Stimulated activated CD8-positive, alpha-beta memory T cell treated with anti-CD3 and anti-CD28 coated beads, Interleukin-15, amount 100 ng/mL, for 4 hours (primary cell): ENCODE data around the gene MIDN.
"Not testable (repeated sequence)": the region's sequence is repeated elsewhere in the genome, so short reads cannot be mapped to it uniquely, and the experiment has no call there.

Experiments
- DNase-seq, 2 donors: peaks; one replicate each; pipeline ENCODE4 v3.0.0-alpha.2; 2020; ENCODE audit warnings: low read depth in 2 of 2

The MIDN gene

GRCh38 chr19:1245494-1246264, 2.7 kb upstream of the MIDN start:
- DNase-seq, result no peak

DNA sequence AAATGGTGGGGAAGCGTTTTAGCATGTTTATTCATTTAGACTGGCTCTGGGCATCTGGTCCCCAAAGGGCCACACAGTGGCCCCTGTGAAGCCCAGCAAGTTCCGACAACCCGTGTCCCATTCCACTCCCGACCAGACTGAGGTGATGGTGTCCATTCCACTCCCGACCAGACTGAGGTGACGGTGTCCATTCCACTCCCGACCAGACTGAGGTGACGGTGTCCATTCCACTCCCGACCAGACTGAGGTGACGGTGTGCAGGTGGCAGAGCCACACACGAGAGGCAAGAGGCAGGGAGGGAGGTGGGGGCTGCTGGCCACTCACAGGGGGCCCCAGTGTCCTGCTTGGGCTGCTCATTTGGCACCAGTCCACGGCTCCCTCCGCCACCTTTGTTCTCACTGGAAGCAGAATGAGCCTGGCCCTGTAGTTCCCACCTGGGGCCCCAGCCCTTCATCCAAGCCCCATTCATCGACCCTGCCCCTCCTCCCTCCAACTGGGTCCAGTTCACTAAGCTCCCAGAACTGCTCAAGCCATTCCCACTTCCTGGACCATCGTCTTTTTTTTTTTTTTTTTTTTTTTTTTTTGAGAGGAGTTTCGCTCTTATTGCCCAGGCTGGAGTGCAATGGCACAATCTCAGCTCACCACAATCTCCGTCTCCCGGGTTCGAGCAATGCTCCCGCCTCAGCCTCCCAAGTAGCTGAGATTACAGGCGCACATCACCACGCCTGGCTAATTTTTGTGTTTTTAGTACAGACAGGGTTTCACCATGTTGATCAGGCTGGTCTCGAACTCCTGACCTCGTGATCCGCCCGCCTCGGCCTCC, 1.9 kb upstream of the MIDN start:
- DNase-seq, result not testable (repeated sequence)

- no peak for DNase-seq
Measured at GRCh38 chr19:1247748-1248138, 640 bp upstream of the MIDN start.

DNA sequence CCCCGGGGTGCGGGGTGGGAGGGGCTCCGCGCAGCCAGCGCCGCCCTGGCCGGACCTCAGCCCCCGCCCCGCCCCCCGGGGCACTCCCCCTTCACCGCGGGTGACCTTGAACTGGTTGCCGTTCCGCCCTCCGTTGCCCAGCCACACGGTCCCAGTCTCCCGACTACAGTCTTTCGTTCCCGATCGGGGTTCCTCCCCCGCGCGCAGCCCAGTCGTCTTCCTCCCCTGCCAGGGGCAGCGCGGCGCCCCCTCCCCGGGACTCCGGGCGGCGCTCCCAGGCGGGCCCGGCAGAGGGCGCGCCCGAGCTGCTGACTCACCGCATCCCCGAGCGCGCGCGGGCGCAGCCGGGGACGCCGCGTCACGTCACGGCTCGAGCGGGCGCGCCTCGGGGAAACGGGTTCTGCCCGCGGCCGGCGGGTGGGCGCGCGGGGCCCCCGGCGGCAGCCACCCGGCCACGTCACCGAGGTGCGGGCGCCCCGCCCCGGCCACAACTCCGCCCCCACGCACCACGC, 459 bp downstream of the MIDN start:
- peak; percentile 68 to 82 for DNase-seq

DNA sequence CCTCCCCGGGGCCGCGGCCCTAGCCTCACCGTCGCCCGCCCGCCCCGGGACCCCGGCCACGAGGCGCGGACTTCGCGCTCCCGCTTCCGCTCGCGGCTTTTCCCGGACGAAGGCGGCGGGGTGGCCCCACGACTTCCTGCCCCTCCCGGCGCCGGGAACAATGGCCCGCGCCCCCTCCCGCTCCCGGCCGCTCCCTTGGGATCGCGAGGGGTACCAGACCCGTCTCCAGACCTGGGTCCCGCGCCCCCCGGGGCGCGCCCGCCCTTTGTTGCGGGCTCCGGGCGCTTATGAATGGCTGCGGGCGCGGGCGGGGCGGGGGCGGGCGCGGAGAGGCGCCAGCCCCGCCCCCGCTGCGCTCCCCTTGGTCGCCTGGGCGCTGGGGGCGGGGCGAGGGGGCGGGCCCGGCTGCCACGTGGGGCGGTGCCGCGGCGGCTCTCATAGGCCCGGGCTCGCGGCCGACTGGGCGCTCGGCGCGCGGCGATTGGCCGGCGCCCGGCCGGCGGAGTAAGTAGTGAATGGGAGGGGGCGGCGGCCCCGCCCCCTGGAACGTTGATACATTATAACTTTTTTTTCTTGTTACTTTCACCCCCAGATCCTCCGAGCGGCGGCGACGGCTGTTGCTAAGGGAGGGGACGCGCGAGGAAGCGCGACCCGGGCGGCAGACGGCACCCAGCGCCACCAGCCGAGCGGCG, 1.1 kb downstream of the MIDN start:
- peak; percentile 87 to 93 for DNase-seq

DNA sequence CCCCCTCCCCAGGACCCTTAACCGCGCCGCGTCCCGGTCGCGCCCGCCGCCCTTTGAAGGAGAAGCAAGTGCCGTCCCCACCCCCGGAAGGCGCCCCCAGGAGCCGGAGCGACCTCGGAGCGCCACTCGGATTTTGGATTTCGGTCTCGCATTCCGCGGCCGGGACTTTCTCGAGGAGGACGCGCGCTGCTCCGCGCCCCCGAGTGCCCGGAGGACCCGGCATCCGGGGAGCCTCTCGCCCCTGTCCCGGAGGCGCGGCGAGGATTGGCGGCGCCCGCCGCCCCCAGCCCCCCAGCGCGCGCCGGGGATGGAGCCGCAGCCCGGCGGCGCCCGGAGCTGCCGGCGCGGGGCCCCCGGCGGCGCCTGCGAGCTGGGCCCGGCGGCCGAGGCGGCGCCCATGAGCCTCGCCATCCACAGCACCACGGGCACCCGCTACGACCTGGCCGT, 1.6 kb downstream of the MIDN start:
- no peak for DNase-seq

DNA sequence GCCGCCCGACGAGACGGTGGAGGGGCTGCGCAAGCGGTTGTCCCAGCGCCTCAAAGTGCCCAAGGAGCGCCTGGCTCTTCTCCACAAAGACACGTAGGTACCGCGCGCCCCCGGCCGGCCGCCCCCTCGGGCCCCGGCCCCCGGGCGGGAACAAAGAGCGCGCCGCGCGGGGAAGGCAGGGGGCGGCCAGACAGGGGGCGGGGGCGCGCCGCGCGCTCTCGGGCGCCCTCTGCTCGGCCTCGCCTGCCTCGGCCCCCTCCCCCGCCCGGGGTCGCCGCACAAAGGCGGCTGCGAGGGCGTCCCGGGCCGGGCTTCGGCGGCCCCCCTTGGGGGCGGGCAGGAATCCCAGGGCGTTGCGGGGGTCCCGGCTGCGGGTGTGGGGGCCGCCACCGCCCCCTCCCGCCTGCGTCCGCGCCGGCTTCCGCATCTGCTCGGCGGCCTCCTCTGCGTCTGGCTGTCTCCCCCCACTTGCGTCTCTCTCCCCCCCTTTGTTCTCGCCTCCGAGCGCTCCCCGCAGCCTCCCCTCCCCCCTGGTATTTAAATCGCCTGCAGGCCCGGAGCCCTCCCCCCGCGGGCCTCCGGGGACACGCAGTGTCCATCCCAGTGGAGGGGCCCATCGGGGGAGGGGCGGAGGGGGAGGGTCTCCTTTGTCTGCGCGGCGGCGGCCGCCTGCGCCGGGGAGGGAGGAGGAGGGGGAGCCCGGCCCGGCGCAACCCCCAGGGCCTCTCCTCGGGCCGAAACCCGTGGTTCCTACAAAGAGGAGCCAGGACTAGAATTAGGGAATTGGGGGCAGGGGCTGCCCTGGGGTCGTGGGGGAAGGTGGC, 2.3 kb downstream of the MIDN start:
- no peak for DNase-seq

GRCh38 chr19:1251330-1252220, 3.2 kb downstream of the MIDN start:
- no peak for DNase-seq

DNA sequence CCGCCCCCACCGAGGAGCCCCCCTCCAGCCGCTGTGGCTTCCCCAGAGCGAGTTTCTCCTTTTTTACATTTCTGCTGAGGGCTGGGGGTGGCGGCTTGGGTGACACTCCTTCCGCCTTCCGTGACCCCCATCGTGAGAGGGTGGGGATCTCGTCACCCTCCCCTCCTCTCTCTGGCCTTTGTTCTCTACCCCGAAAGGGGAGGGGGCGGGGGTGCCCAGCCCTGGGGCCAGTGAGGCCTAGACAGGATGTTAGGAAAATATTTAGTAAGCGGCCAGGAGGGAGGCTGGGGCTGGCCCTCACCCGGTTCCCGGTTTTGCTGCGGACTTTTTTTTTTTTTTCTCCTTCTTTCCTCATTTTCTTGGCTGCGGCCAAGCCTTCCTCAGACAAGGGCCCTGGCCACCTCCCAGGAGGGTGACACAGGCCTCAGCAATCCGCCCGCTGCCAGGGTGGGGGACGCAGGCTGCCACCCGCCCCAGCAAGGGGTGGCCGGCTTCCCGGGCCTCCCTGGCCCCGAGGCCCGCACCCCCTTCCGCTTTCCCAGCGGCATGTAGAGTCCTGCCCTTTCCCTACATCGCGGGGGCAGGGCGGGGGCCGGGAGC, 3.9 kb downstream of the MIDN start:
- no peak for DNase-seq

DNA sequence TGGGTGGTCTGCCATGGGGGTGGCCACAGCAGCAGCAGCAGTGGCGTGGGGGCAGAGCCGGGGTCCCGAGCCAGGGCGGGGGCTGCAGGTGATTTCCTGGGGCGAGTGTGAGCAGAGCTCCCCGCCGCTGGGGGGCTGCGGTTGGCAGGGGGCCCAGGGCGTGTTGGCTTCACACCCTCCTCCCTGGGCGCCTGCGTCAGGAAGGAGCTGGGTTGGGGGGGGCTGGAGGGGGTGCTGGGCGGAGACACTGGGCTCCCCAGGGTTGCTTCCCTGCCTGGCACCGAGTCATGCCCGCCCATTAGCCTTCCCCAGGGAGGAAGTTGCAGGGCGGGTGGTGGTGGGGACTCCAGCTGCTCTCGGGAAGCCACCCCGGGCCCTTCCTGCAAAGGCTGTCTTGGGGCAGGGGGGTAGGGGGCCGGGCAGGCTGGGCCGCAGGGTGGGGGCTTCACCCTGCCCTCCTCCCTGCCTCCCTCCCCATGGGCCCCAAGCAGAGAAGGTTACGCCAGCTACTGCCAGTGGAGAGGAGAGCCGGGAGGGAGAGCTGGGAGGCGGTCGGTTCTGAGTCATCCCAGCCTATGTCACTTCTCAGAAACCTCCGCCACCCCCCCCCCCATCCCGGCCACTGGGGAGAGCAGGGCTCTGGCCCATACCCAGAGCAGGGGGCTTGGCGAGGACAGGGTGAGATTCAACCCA, 4.6 kb downstream of the MIDN start:
- peak in 1 of 2 donors; percentile 58 for DNase-seq

GRCh38 chr19:1253514-1254080, 5.2 kb downstream of the MIDN start:
- no peak for DNase-seq

DNA sequence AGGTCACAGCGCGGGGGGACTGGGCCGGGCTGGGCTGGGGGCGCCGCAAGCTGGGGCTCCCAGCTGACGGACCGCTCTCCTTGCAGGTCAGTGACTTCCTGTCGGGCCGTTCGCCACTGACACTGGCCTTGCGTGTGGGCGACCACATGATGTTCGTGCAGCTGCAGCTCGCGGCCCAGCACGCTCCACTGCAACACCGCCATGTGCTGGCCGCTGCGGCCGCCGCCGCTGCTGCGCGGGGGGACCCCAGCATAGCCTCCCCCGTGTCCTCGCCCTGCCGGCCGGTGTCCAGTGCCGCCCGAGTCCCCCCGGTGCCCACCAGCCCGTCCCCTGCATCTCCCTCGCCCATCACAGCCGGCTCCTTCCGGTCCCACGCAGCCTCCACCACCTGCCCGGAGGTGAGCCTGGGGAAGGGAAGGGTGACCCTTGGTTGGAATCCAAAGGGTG, 5.7 kb downstream of the MIDN start:
- no peak for DNase-seq

- DNase-seq, result no peak
Measured at GRCh38 chr19:1254530-1255185, 6.3 kb downstream of the MIDN start.

- no peak for DNase-seq
Measured at GRCh38 chr19:1255186-1256161, 7.1 kb downstream of the MIDN start.

DNA sequence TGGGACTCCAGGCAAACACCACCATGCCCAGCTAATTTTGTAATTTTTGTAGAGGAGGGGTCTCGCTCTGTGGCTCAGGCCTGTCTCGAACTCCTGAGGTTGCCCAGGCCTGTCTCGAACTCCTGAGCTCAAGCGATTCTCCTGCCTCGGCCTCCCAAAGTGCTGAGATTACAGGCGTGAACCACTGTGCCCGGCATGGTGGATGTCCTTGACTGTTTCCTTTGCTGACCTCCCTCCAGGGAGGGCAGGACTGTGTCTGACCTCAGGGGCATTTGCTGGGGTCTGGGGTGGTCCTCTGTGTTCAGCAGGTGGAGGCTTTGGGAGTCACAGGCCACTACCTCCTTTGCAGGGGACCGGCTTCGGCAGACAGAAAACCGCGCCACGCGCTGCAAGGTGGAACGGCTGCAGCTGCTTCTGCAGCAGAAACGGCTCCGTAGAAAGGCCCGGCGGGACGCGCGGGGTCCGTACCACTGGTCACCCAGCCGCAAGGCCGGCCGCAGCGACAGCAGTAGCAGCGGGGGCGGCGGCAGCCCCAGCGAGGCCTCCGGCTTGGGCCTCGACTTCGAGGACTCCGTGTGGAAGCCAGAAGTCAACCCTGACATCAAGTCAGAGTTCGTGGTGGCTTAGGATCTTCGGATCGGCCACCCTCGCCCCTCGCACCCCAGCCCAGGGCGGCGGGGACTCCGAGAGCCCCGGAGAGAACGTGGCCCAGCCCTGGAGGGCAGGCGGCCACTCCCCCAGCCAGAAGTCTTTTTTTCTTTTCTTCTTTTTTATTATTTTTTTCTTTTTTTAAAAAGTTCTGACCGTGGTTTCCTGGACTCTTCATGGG, 8.5 kb downstream of the MIDN start:
- no peak for DNase-seq

DNA sequence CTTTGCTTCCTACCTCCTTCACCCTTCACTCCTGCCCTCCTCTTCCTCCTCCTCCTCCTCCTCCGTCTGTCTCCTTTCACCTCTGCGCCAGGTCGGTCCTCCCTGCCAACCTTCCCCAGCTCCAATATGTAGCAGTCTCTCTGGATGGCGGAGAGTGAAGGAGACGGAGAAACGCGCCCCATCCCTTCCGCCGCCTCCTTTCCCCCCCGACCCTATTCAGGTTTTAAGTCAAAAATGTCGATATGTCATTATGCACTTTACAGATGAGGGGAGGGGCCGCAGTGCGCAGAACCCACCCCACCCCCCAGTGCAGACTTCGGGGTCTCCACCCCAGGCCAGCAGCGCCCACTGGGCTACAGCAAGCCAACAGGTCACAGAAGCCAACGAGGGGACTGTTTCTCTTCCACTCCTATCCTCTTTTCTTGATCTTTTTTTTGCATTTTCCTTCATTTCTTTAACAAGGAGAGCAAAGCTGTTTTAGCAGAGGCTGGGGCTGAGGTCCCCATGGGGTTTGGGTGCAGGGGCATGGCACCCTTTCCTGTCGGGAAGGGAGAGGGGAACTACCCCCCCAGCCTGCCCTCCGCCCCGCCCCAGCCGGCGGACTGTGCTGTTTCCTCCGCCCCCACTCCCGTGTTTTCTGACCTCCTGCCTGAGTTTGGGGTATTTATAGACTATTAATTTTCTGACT, 9.2 kb downstream of the MIDN start:
- no peak for DNase-seq
